Raji (cell line): Measurements from ENCODE around the gene TMEM175.

Experiments
- POLR2A ChIP-seq: IDR thresholded peaks from 2 replicates; pipeline ENCODE4 v1.6.1; 2011; ENCODE audit warnings: low read depth, low read length, control low read depth; ENCODE audit not compliant: insufficient read depth

Gene TMEM175

DNA sequence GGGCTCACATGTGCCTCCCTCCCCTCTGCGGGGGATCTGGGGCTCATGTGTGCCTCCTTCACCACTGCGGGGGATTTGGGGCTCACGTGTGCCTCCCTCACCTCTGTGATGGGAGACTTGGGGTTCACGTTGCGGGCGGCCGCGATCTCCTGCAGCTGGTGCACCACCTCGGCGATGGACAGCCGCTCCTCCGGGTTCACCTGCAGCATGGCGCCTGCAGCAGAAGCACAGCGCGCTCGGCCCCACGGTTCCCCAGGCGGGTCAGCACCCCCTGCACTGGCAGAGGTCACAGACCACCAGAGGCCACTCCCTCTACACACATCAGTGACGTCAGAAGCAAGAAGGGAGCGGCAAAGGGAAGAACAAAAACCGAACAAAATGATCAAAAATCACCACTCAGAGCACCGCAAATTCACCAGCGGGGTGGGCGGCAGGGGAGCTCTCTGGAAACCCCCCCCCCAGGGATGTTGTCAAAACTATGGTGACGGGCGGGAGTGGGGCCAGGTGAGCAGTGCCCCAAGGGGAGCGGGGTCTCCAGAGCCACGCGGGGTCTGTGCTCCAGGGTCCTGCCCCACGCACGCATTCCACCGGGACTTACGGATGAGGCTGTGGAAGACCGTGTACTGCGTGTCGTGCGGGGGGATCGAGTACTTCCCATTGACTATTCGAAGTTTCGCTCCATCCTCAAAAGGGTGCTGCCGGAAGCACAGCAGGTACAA lies 38.8 kb upstream of the TMEM175 start:
- TF ChIP-seq POLR2A, result no peak

DNA sequence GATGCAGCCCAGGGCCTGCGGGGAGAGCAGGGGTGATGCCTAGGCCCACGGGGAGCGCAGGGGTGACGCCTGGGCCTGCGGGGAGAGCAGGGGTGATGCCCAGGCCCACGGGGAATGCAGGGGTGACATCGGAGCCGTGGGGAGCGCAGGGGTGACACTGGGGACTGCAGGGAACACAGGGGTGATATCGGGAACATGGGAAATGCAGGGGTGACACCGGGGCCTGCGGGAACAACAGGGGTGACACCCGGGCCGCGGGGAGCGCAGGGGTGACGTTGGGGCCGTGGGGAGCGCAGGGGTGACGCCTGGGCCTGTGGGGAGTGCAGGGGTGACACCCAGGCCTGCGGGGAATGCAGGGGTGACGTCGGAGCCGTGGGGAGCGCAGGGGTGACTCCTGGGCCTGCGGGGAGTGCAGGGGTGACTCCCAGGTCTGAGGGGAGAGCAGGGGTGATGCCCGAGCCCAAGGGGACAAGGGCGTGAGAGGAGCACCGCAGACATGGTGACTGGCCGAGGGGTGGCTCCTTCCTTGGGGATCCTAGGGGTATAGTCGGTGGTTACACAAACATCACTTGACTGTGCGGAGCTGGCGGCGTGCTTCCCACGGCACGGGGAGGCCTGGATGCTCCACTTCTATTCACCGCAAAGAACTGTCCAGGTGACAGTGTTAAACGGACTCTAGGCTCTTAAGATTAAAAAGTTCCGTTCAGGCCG lies 38.1 kb upstream of the TMEM175 start:
- TF ChIP-seq POLR2A, result no peak

GRCh38 chr4:895596-895995 lies 36.7 kb upstream of the TMEM175 start:
- TF ChIP-seq POLR2A, result no peak

DNA sequence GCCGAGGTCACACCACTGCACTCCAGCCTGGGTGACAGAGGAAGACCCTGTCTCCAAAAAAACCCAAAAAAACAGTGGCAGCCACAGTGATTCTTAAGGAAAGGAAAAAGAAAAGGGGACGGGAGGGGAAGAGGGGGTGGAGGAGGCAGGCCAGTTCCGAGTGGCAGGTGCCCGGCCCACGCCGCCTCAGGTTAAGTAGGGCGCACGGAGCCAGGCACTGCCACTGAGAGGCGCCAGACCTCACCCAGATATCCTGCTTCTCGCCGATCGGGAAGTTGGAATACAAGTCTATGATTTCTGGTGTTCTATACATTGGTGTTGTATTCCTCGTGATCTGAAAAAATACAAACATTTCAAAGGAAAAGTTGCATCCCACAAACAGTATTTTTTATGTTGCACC lies 36.0 kb upstream of the TMEM175 start:
- no peak for TF ChIP-seq POLR2A

DNA sequence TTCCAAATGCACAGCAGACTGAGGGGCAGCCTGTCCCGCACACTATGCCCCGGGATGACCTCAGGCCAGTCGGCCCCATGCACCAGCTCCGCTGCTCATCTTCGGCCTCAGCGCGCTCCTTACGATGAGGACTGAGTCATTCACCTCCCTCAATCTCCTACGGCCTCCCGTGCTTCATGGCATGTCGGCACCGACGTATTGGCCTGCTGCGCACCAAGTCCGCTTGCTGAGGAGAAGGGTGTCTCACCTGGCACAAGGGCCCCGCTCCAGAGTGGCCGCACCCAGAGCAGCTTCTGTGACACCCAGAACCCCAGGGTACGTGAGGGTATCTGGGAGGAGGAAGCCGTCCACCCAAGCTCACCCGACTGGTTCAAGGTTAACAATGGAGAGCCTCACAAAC lies 35.6 kb upstream of the TMEM175 start:
- no peak for TF ChIP-seq POLR2A

- TF ChIP-seq POLR2A, result no peak
Observed at GRCh38 chr4:898123-898522, 34.1 kb upstream of the TMEM175 start.

GRCh38 chr4:898869-899555 lies 33.2 kb upstream of the TMEM175 start:
- TF ChIP-seq POLR2A, result no peak

DNA sequence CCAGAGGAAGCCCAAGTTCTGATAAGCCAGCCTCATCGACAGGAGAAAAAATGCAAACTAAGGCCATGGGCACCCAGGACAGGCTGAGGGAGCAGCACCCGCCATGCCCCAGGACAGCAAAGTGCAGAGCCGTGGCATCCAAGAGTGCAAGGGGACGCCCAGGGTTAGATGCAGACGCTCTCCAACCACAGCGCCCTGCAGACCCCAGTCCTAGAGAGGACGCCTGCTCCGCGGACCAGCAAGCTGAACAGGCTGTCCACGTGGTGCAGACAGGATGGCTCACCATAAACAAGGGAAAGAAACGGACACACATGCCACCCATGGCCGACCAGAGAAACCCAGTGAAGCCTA lies 32.7 kb upstream of the TMEM175 start:
- TF ChIP-seq POLR2A, result no peak

- TF ChIP-seq POLR2A, result no peak
Observed at GRCh38 chr4:900073-900472, 32.2 kb upstream of the TMEM175 start.

DNA sequence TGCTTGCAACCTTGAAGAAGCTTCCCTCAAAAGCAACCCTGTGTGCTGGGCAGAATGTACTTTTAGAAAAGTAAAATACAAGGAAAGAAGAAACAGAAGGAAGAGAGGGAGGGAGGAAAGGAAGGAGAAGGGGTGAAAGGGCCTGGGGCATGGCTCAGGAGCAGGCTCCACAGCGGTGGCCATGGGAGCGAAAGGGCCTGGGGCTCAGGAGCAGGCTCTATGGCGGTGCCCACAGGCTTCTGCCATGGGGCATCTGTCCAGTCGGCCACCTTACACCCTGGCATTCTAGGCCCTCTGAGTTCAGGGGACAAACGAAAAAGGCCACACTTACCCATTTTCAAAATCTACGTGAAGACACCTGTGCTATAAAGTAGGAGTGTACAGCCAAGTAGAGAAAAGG lies 31.5 kb upstream of the TMEM175 start:
- no peak for TF ChIP-seq POLR2A

DNA sequence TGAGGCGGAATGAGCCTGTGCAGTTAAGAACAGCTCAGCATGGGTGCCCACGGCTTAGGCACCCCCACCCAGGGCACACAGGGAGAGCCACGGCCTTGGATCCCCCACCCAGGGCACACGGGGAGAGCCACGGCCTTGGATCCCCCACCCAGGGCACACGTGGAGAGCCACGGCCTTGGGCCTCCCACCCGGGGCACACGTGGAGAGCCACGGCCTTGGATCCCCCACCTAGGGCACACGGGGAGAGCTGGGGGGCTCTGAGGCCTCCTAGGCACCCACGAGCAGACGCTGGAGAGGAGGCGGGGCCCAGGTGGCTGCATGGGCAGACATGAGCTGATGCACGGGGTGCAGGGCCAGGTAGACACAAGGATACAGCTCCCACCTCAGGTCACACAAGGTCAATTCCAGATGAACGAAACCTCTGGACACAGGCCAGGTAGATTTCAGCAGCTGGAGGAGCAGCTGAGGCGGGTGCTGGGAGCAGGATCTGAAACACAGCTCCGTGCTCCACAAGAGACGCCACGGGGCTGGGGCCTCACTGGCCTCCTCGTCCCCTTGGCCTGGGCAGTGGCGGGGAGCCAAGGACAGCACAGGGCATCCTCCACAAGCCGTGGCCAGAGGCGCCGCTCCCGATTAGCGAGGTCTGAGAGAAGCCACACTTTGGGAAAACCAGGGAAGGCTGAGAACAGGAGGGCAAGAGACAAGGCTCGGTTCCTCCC lies 30.9 kb upstream of the TMEM175 start:
- TF ChIP-seq POLR2A, result no peak

DNA sequence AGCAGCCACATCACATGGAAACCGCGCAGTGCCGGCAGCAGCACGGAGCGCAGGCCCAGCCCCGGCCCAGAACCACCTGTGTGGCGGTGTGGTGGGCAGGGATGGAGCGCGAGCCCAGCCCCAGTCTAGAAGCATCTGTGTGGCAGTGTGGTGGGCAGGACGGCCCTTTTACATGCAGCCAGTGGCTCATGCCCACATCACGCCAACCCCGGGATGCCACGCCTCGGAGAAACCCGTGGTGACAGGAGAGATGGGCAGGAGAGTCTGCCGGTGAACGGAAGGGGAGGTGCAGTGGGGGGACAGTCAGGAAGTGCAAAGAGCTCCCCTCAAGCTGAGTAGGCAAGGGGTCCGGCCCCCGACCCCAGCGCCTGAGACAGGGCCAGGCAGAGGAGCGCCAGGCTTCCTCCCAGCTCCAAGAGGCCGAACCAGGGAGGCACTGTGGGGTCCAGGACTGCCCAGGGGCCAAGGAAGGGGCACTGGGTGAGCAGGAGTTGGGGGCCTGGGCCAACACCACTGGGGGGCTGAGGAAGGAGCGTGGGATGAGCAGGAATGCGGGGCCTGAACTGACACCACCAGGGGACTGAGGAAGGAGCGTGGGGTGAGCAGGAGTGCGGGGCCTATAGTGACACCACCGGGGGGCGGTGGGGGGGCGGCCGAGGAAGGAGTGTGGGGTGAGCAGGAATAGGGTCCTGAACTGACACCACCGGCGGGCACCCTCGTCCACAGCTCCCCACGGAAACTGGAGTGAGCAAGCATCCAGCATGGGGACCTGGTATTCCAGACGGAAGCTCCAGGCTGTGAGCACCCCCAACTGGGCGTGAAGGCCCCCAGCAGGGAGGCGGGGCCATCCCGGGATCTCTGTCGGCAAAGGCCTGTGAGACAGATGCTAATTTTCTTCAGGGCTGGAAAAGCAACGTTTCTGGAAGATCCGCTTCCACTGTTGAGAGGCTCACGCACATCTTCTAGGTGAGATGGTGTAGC lies 28.9 kb upstream of the TMEM175 start:
- no peak for TF ChIP-seq POLR2A

GRCh38 chr4:905485-906338 lies 26.5 kb upstream of the TMEM175 start:
- no peak for TF ChIP-seq POLR2A
